Osteocyte (in vitro differentiated cells): ENCODE data around the gene PRKG1. TPM values are rescaled to one million over a fixed set of nuclear protein-coding genes. Genes with fewer than 3 reads are reported as not detected.
A peak's percentile ranks its signal among the peaks of the same experiment; 100 is the strongest.

Experiments
- DNase-seq: peaks from one replicate; pipeline ENCODE4 v3.0.0; 2021; ENCODE audit warnings: mixed read lengths; ENCODE audit not compliant: unreplicated experiment; ENCODE audit errors: extremely low spot score
- H3K27ac Mint-ChIP-seq: one replicate; pipeline ENCODE4 v1.8.0; 2021; ENCODE audit warnings: mild to moderate bottlenecking, mixed read lengths; ENCODE audit not compliant: unreplicated experiment
- H3K27me3 Mint-ChIP-seq: one replicate; pipeline ENCODE4 v1.8.0; 2021; ENCODE audit warnings: mixed read lengths; ENCODE audit not compliant: unreplicated experiment
- H3K36me3 Mint-ChIP-seq: one replicate; pipeline ENCODE4 v1.8.0; 2021; ENCODE audit warnings: mixed read lengths; ENCODE audit not compliant: unreplicated experiment
- H3K4me1 Mint-ChIP-seq: one replicate; pipeline ENCODE4 v1.8.0; 2021; ENCODE audit warnings: mixed read lengths; ENCODE audit not compliant: unreplicated experiment
- H3K4me3 Mint-ChIP-seq: one replicate; pipeline ENCODE4 v1.8.0; 2021; ENCODE audit warnings: mild to moderate bottlenecking, moderate library complexity, mixed read lengths; ENCODE audit not compliant: unreplicated experiment
- H3K9me3 Mint-ChIP-seq: one replicate; pipeline ENCODE4 v1.8.0; 2021; ENCODE audit warnings: mixed read lengths; ENCODE audit not compliant: unreplicated experiment
- CTCF ChIP-seq: fragments of 200-600 bp; sonication (generic); IDR thresholded peaks from 2 replicates; pipeline ENCODE4 v1.5.0; 2021; ENCODE audit warnings: antibody characterized with exemption, mild to moderate bottlenecking, moderate library complexity
- total RNA-seq: library from RNA; stranded (reverse); gene quantifications from 2 replicates; pipeline ENCODE4 v1.2.1, GENCODE V29; 2021

The PRKG1 gene
- total RNA-seq, 1 donor from 2014 or later = 10.8 TPM

- peaks cover 19% of the 10 kb centered on the region for H3K4me1 Mint-ChIP-seq
- no peak overlapping the region for H3K4me3 Mint-ChIP-seq
- no peaks in the 10 kb centered on the region for H3K27me3 Mint-ChIP-seq
- TF ChIP-seq CTCF = no peak
- H3K27ac Mint-ChIP-seq = peak overlapping the region; percentile 67
- no peaks in the 10 kb centered on the region for H3K9me3 Mint-ChIP-seq
- no peak for DNase-seq
- H3K36me3 Mint-ChIP-seq = no peaks in the 10 kb centered on the region
Measured at GRCh38 chr10:52146766-52147165, 1072.5 kb downstream of the PRKG1 start.

DNA sequence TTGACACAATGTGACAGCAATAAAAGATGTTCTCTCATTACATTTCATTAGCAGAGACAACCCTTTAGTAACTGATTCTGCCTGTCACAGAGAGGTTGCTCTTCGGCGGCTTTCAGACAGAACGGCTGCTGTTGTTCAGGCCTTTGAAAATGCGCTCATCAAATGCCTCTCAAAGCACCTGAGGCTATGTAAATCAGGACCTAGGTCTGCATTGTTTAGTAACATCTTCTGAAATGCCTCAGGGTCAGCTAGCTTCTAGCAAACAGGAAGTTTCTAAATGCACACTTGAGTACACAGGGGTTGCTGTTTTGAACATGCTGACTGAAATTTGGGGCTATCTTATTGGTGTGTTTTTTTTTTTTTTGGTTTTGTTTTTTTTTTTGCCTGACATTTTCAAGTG lies 1096.5 kb downstream of the PRKG1 start:
- Mint-ChIP-seq H3K9me3 (peaks cover 15% of the 10 kb centered on the region), H3K4me1 (no peaks in the 10 kb centered on the region), H3K27me3 (peaks cover 4% of the 10 kb centered on the region), H3K4me3 (no peak overlapping the region), H3K27ac (no peak overlapping the region), H3K36me3 (no peaks in the 10 kb centered on the region)
- TF ChIP-seq CTCF = no peak
- DNase-seq = no peak

- TF ChIP-seq CTCF = peak; percentile 10
- no peak for DNase-seq
- Mint-ChIP-seq H3K4me1 (no peaks in the 10 kb centered on the region), H3K36me3 (no peaks in the 10 kb centered on the region), H3K4me3 (no peak overlapping the region), H3K9me3 (peaks cover 28% of the 10 kb centered on the region), H3K27me3 (peaks cover 7% of the 10 kb centered on the region), H3K27ac (no peak overlapping the region)
Measured at GRCh38 chr10:52172581-52172980, 1098.3 kb downstream of the PRKG1 start.

DNA sequence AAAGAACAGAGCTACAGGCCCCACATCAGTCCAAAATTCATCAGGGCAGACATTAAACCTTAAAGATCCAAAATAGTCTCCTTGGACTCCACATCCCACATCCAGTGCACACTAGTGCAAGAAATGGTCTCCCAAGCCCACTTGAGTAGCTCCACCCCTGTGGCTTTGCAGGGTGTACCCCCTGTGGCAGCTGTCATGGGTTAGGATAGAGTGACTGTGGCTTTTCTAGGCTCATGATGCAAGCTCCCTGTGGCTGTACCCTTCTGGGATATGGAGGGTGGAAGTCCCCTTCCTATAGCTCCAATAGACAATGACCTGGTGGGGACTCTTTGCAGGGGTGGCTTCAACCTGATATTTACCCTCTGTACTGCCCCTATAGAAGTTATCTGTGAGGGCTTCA lies 1111.0 kb downstream of the PRKG1 start:
- H3K27ac Mint-ChIP-seq = no peak overlapping the region
- no peaks in the 10 kb centered on the region for H3K36me3 Mint-ChIP-seq
- H3K4me1 Mint-ChIP-seq = peaks cover 4% of the 10 kb centered on the region
- no peak overlapping the region for H3K4me3 Mint-ChIP-seq
- TF ChIP-seq CTCF = no peak
- peaks cover 3% of the 10 kb centered on the region for H3K9me3 Mint-ChIP-seq
- no peaks in the 10 kb centered on the region for H3K27me3 Mint-ChIP-seq
- DNase-seq = no peak

GRCh38 chr10:52187521-52188258 lies 1113.4 kb downstream of the PRKG1 start:
- Mint-ChIP-seq H3K4me1 (peaks cover 4% of the 10 kb centered on the region), H3K4me3 (no peak overlapping the region)

More at GRCh38 chr10:52187521-52188258, 1113.4 kb downstream of the PRKG1 start:
- Mint-ChIP-seq H3K9me3 (peaks cover 2% of the 10 kb centered on the region), H3K36me3 (no peaks in the 10 kb centered on the region), H3K27me3 (no peaks in the 10 kb centered on the region), H3K27ac (no peak overlapping the region)
- DNase-seq = no peak
- no peak for TF ChIP-seq CTCF
